IgD-negative memory B cell (primary cell): ENCODE results near the gene FAM110A. TPM values are rescaled to one million over a fixed set of nuclear protein-coding genes. Genes with fewer than 3 reads are reported as not detected.
A peak's percentile ranks its signal among the peaks of the same experiment; 100 is the strongest.
"Not testable (repeated sequence)": the region's sequence is repeated elsewhere in the genome, so short reads cannot be mapped to it uniquely, and the experiment has no call there.

Experiments
- H3K27ac Mint-ChIP-seq, 3 donors: one replicate each; pipeline ENCODE4 v1.8.0; 2020 to 2022; ENCODE audit warnings: mild to moderate bottlenecking in 3 of 3, mixed read lengths in 3 of 3, moderate library complexity in 1 of 3
- H3K27me3 Mint-ChIP-seq: one replicate; pipeline ENCODE4 v1.8.0; 2021; ENCODE audit warnings: mixed read lengths
- H3K36me3 Mint-ChIP-seq: one replicate; pipeline ENCODE4 v1.8.0; 2020; ENCODE audit warnings: mild to moderate bottlenecking, mixed read lengths
- H3K4me1 Mint-ChIP-seq, 3 donors: one replicate each; pipeline ENCODE4 v1.8.0; 2020 to 2022; ENCODE audit warnings: mixed read lengths in 3 of 3, mild to moderate bottlenecking in 1 of 3
- H3K4me3 Mint-ChIP-seq, 4 donors: one replicate each; pipeline ENCODE4 v1.8.0; 2020 to 2022; ENCODE audit warnings: mild to moderate bottlenecking in 4 of 4, mixed read lengths in 4 of 4, moderate library complexity in 3 of 4
- H3K9me3 Mint-ChIP-seq, 3 donors: one replicate each; pipeline ENCODE4 v1.8.0; 2020 to 2021; ENCODE audit warnings: mixed read lengths in 3 of 3, mild to moderate bottlenecking in 1 of 3
- polyA plus RNA-seq: library from polyadenylated mRNA; unstranded; fragments of 300-500 nt; fragmentation: Illumina TruSeq; gene quantifications from one replicate; pipeline ENCODE4 v1.2.3, GENCODE V29; 2021

The FAM110A gene
- polyA plus RNA-seq, 1 donor from 2014 or later = 19.3 TPM

DNA sequence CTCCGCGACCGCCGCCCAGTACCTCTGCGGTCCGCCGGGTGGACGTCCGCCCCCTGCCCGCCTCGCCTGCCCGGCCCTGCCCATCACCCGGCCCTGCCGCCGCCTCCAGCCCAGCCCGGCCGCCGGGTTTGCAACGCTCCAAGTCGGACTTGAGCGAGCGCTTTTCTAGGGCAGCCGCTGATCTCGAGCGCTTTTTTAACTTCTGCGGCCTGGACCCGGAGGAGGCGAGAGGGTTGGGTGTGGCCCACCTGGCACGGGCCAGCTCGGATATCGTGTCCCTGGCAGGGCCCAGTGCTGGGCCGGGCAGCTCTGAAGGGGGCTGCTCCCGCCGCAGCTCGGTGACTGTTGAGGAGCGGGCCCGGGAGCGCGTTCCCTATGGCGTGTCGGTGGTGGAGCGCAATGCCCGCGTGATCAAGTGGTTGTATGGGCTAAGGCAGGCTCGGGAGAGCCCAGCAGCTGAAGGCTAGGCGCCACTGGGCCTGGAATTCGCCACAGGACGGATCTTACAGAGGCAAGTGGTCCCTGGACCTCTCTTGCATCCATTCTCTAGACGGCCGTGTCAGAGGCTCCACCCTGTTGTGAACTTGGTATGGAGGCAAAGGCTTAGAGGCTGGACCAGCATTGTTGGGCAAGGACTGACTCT, 11.8 kb downstream of the FAM110A start:
- Mint-ChIP-seq H3K4me3 (peak overlapping the region; percentile 83 to 93 (median 91)), H3K9me3 (peaks cover 0 to under 1% (median 0%) of the 10 kb centered on the region in 3 donors), H3K36me3 (no peaks in the 10 kb centered on the region), H3K27ac (peak overlapping the region; percentile 3 to 94 (median 53)), H3K27me3 (peaks cover 2% of the 10 kb centered on the region), H3K4me1 (peaks cover 30 to 40% (median 36%) of the 10 kb centered on the region in 3 donors)

DNA sequence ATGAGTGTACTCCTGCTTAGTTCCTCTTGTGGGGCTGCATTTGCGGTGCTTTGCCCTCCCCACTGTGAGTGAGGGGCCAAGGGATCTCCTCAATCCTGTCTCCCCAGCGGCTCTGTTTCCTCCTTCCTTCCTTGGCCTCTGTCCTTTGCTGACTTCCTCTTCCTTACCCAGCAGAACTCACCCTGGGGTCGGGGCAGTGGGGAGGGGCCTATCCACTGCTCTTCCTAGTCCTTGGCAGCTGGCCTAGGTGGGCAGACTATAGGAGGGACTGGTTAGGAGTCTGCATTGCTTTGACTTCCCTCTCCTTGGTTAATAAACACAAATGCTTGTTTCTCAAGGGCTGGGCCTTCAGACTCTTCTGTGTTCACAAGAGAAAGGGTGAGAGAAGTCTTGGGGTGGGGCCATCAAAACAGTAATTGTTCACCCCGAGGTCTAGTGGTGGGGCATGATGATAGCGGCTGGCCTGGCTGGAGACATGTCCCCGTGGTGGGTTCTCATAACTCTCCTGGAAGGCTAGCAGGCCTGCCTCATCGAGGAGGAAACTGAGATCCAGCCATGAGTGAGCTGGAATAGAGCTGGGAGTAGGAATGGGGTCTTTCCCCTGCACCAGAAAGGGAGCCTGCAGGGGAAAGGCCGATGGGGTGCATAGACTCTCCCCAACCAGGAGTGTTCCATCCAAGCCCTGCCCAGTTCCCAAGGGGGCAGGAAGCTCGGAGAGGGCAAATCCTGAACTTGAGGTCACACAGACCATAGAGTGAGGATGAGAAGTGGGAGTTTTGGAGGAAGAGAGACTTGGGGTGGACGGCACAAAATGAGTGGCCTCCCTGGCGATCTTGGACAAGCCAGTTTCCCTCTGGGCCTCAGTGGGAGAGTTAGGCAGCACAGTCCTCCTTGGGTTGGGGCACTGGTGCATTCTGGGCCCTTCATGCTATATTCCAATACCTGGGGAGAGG, 12.7 kb downstream of the FAM110A start:
- Mint-ChIP-seq H3K36me3 (no peaks in the 10 kb centered on the region), H3K9me3 (peaks cover 0 to 4% (median 0%) of the 10 kb centered on the region in 3 donors), H3K4me3 (peak overlapping the region; percentile 83 to 93 (median 91)), H3K27me3 (peaks cover 2% of the 10 kb centered on the region), H3K4me1 (peaks cover 30 to 37% (median 33%) of the 10 kb centered on the region in 3 donors), H3K27ac (peak overlapping the region; percentile 3 to 94 (median 53))

DNA sequence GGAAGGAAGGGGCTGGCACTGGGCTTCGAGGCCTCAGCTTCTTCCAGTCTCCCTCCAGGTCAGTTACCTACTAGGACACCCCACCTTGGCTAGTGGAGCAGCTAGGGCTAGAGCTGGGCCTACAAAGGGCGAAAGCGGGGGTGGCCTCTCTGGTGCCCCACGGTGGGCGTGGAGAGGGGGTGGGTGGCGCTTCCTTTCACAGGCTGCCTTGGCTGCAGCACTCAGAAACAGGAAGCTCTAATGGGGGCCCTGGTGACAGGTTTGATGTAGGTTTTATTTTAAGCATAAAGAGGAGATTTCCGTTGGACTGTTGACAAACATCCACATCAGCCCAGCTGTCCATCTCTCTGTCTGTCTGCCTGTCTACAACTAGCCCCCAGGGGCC, 13.4 kb downstream of the FAM110A start:
- no peaks in the 10 kb centered on the region for H3K36me3 Mint-ChIP-seq
- peaks cover under 1% of the 10 kb centered on the region for H3K27me3 Mint-ChIP-seq
- H3K9me3 Mint-ChIP-seq = peaks cover 0 to 4% (median 0%) of the 10 kb centered on the region in 3 donors
- H3K4me3 Mint-ChIP-seq = peak overlapping the region; percentile 83 to 93 (median 91)
- H3K27ac Mint-ChIP-seq = peak overlapping the region; percentile 3 to 94 (median 74)
- peaks cover 30 to 40% (median 34%) of the 10 kb centered on the region in 3 donors for H3K4me1 Mint-ChIP-seq

DNA sequence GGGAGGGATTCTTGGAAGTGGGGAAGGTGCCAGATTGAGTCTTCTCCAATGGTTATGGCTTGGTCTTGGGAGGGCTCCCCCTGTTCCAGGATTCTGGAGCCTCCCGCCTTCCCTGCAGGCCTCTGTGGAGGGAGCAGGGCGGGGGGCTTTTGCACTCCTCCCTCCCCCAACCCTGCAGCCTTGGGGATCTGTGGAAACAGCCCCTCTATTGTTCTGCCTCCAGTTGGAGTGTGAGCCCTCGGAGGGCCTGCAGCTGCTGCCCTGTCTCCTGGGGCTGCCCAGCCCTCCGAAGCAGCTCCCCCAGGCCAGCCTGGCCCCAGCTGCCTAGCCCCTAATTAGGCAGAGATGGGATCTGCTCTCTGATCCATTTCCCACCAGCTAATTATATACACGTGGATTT, 14.7 kb downstream of the FAM110A start:
- Mint-ChIP-seq H3K4me3 (peak overlapping the region in 1 of 4 donors; percentile 28), H3K27me3 (no peaks in the 10 kb centered on the region), H3K4me1 (peaks cover 25 to 36% (median 32%) of the 10 kb centered on the region in 3 donors), H3K36me3 (peaks cover 1% of the 10 kb centered on the region), H3K9me3 (peaks cover 0 to 4% (median 0%) of the 10 kb centered on the region in 3 donors), H3K27ac (peak overlapping the region in 1 of 3 donors; percentile 94)

DNA sequence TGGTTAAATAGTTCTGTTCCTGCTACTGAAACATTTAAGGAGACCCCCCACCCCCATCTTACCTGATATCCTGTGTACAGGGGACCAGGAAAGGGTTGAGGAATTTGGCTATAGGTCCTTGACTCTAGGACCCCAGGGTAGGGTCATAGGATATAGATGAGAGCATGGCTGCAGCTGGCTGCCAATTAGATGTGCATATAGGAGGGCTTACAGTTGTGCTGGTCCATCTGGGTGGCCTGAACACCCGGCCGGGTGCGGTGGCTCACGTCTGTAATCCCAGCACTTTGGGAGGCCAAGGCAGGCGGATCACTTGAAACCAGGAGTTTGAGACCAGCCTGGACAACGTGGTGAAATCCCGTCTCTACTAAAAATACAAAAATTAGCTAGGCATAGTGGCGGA, 15.2 kb downstream of the FAM110A start:
- H3K4me3 Mint-ChIP-seq, H3K27ac Mint-ChIP-seq, H3K9me3 Mint-ChIP-seq, H3K27me3 Mint-ChIP-seq, H3K36me3 Mint-ChIP-seq: not testable (repeated sequence)
- H3K4me1 Mint-ChIP-seq = peaks cover 25 to 38% (median 32%) of the 10 kb centered on the region in 3 donors

DNA sequence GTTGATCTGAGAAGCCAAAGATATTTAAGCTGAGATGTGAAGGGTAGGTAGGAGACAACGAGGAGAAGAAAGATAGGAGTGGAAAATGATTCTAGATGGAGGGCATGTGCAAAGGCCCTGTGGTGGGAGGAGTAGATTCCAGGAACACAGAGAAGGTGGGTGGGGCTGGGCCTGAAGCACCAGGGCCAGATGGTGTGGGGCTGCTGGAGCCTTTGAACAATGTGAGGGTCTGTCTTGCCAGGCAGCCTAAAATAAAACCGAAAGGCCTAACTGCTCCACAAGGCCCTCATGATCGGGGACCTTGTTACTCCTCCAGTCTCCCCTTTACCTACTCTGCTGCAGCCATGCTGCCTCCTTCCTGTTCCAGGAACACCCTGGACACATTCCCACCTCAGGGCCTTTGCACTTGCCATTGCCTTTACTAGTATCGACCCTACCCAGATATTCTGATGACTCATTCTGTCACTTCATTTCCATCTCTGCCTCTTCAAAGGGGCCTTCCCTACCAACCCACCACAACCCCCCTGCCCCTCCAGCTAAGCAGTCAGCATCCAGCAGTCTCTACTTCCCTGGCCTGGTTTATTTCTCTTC, 20.0 kb downstream of the FAM110A start:
- peaks cover 5 to 8% (median 5%) of the 10 kb centered on the region in 3 donors for H3K4me1 Mint-ChIP-seq
- H3K9me3 Mint-ChIP-seq = peaks cover 0 to 4% (median 0%) of the 10 kb centered on the region in 3 donors
- peaks cover 5% of the 10 kb centered on the region for H3K36me3 Mint-ChIP-seq
- peak overlapping the region in 1 of 4 donors; percentile 18 for H3K4me3 Mint-ChIP-seq
- no peaks in the 10 kb centered on the region for H3K27me3 Mint-ChIP-seq
- H3K27ac Mint-ChIP-seq = peak overlapping the region in 1 of 3 donors; percentile 80

DNA sequence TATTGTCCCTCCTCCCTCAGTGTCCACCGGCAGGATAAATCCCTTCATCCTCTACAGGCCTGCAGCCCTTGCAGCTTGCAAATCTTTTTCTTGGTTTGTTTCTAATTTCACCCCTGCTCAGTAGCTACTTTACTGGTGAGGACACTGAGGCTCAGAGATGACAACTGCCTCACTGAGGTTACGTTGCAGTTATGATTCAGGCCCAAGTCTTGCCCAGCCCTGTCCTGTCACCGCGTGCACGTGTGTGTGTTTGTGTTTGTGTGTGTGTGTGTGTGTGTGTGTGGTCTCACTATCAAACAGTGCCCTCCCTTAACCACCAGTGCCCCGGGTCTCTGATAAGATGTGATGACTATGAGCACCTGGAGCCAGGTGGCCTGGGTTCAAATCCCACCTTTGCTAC, 21.1 kb downstream of the FAM110A start:
- H3K4me3 Mint-ChIP-seq = no peak overlapping the region
- peaks cover 5 to 8% (median 7%) of the 10 kb centered on the region in 3 donors for H3K4me1 Mint-ChIP-seq
- H3K27me3 Mint-ChIP-seq = no peaks in the 10 kb centered on the region
- no peak overlapping the region for H3K27ac Mint-ChIP-seq
- H3K9me3 Mint-ChIP-seq = peaks cover 0 to 4% (median 0%) of the 10 kb centered on the region in 3 donors
- peaks cover 5% of the 10 kb centered on the region for H3K36me3 Mint-ChIP-seq

DNA sequence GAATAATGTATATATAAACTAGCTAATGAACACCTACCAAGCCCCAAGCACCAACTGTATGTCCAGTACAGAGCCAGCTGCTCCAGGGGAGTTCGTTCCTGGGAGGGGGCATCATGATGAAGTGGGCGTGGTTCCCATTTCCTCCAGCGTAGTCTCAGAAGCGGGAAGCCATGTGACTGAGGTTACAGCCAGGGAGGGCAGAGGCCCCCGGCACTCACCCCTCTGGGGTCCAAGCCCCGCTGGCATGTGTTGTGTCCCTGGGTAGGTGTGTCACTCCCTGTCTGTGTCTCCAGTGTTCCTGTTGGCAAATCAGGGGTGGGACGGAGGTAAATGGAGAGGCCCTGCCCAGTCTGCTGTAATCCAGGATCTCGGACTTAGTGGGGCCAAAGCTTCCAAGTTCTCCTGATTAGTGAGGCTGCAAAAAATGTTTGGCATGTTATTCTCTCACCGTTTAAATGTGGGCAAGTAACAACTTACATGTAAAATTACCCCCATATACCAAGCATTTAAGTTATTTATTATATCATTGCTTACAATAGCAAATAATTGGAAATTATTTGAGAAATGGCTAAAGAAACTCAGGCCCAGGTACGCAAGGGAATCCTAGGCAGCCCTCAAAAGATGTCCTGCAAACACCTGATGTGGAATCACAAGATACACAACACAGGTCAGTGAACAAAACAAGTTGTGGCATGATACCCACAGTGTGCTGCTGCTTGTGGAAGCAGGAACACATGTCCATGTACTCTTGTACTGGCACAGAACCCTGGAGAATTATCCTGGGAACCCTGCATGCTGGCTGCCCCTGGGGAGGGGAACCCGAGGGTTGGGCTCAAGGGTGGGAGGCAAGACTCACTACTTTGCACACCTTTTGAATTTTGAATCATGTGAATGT, 22.2 kb downstream of the FAM110A start:
- H3K36me3 Mint-ChIP-seq = peaks cover 5% of the 10 kb centered on the region
- H3K4me3 Mint-ChIP-seq = peak overlapping the region in 1 of 4 donors; percentile 19
- no peaks in the 10 kb centered on the region for H3K9me3 Mint-ChIP-seq
- no peaks in the 10 kb centered on the region for H3K27me3 Mint-ChIP-seq
- peaks cover 5 to 6% (median 6%) of the 10 kb centered on the region in 3 donors for H3K4me1 Mint-ChIP-seq
- no peak overlapping the region for H3K27ac Mint-ChIP-seq

DNA sequence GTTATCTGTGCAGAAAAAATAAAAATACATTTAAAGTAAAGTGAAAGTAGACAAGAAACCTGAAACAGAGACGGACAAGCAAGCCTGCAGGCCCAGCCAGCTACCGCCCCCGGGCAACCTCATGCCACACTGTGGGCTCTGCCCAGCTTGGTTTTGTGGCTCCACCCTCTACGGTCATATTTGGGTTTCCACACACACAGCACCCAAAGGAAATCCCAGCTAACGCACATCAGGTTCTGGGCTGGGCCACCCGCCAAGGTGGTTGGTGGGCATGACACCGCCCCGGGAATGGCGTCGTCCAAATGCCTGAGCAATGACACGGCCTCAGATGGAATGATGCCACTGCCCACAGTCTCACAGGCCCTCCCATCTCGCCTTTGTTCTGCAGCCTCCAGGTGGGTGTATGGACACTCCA, 22.9 kb downstream of the FAM110A start:
- Mint-ChIP-seq H3K36me3 (peaks cover 5% of the 10 kb centered on the region), H3K27me3 (no peaks in the 10 kb centered on the region), H3K27ac (no peak overlapping the region), H3K4me3 (no peak overlapping the region), H3K9me3 (no peaks in the 10 kb centered on the region), H3K4me1 (peaks cover 5 to 6% (median 6%) of the 10 kb centered on the region in 3 donors)

DNA sequence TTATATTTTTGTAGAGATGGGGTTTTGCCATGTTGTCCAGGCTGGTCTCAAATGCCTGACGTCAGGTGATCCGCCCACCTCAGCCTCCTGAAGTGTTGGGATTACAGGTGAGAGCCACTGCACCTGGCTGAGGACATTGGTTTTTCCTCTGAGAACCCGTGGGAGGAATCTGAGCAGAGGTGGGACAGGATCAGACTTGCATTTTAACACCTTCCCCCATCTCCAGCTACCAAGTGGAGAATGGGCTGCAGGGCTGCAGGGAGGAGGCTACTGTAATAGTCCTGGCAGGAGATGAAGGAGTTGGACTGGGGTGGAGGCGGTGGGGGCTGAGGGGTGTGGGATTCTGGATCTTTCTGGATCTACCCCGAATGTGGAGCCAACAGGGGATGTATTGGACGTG, 24.5 kb downstream of the FAM110A start:
- no peaks in the 10 kb centered on the region for H3K9me3 Mint-ChIP-seq
- peaks cover 5% of the 10 kb centered on the region for H3K36me3 Mint-ChIP-seq
- H3K4me3 Mint-ChIP-seq = no peak overlapping the region
- peak overlapping the region in 1 of 3 donors; percentile 72 for H3K27ac Mint-ChIP-seq
- H3K27me3 Mint-ChIP-seq = no peaks in the 10 kb centered on the region
- H3K4me1 Mint-ChIP-seq = peaks cover 3 to 5% (median 3%) of the 10 kb centered on the region in 3 donors

DNA sequence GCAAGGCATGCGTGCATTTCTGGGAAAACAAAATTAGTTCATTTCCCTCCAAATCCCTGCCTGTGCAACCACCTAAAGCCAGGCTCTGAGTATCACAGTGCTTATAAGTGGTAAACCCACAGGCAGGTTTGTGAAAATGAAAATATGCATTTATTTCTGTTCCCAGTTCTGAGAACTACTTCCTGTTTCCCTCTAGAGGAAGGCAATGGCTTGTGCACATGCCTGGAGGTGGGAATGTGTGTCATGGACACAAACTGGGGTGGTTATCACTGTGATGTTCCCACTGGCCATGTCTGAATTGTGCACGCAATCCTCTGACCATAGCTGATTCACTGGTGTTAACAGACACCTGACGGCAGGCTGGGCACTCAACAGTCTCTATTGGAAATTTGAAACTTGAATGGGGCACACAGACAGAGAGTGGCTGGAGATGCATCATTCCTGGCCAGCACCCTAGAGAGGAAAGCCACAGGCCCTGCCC, 26.3 kb downstream of the FAM110A start:
- Mint-ChIP-seq H3K27ac (no peak overlapping the region), H3K4me3 (no peak overlapping the region), H3K36me3 (peaks cover 3% of the 10 kb centered on the region)

DNA sequence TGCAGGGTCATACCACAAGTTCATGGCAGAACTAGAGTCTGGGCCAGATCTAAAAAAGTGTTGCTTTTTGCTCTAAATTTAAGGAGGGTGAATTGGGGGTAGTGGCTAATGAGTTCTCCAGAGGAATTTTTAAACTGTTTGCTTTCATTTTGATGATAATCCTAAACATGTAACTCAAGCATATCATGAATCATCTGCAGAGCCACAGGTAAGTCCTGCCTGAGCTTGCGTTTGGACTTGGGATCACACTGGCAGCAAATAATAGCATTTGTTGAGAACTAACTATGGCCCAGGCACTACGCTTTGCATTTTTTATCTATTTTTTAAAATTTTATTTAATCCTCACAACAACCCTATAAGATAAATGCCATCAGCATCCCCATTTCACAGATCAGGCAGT, 27.4 kb downstream of the FAM110A start:
- H3K27me3 Mint-ChIP-seq = no peaks in the 10 kb centered on the region
- H3K36me3 Mint-ChIP-seq = peaks cover 6% of the 10 kb centered on the region
- H3K9me3 Mint-ChIP-seq = no peaks in the 10 kb centered on the region
- H3K4me1 Mint-ChIP-seq = peaks cover 1 to 5% (median 3%) of the 10 kb centered on the region in 3 donors
- H3K27ac Mint-ChIP-seq = no peak overlapping the region
- no peak overlapping the region for H3K4me3 Mint-ChIP-seq

More for the DNA sequence above, 26.3 kb downstream of the FAM110A start:
- Mint-ChIP-seq H3K9me3 (no peaks in the 10 kb centered on the region), H3K27me3 (no peaks in the 10 kb centered on the region), H3K4me1 (peaks cover 1 to 5% (median 3%) of the 10 kb centered on the region in 3 donors)

DNA sequence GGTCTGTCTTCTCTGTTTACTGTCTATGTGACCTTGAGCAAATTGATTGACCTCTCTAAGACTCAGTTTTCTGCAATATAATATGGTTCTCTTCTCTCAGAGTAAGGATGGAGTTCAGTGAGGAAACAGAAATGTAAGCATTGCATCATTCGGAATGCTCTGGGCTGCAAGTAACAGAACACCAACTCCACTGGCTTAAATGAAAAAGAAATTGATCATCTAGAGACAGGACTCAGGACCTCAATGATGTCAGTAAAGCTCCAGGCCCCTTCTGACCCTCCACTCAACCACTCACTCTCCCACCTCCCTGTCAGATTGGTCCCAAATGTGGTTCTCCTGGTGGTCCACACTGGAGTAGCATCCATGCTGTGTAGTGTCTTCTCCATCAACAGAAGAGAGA, 31.9 kb downstream of the FAM110A start:
- Mint-ChIP-seq H3K4me1 (no peaks in the 10 kb centered on the region), H3K4me3 (no peak overlapping the region), H3K27me3 (peaks cover 3% of the 10 kb centered on the region), H3K9me3 (no peaks in the 10 kb centered on the region), H3K36me3 (peaks cover 2% of the 10 kb centered on the region), H3K27ac (no peak overlapping the region)

DNA sequence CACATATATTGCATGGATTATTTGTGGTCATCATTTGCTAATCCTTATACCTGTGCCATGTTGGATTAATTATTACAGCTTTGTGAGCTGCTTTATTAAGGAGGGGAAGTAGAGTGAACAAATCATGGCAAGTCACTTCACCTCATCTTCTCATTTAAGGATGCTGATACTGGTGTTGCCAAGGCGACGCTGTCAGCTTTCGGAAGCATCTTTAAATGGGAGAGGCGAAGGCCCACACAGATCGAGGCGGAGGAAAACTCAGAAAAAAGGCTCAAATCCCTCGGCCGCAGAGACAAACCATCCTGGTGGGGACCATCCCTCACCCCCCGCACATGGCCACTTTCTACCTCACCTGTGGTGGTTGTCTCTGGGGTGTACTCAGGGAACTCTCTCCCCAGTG, 34.8 kb downstream of the FAM110A start:
- Mint-ChIP-seq H3K36me3 (peaks cover 2% of the 10 kb centered on the region), H3K27me3 (peaks cover 4% of the 10 kb centered on the region), H3K27ac (no peak overlapping the region), H3K4me1 (peaks cover 0 to under 1% (median 0%) of the 10 kb centered on the region in 3 donors), H3K9me3 (no peaks in the 10 kb centered on the region), H3K4me3 (no peak overlapping the region)
